BLaER1 treated with 17β-estradiol and CSF1 and Interleukin-3, amounts not matched to agents 10 nM and 100 nM (cell line): ENCODE results near the gene C2orf78.
A peak's percentile ranks its signal among the peaks of the same experiment; 100 is the strongest.
"Not testable (repeated sequence)": the region's sequence is repeated elsewhere in the genome, so short reads cannot be mapped to it uniquely, and the experiment has no call there.

Source experiments
- H3K27ac ChIP-seq, 11 experiments: shearing (Covaris generic); formaldehyde crosslinking; 2 replicates each; pipeline ENCODE4 v1.8.1; 2022
- H3K27me3 ChIP-seq, 11 experiments: shearing (Covaris generic); formaldehyde crosslinking; 2 replicates each; pipeline ENCODE4 v1.8.1; 2022
- H3K36me3 ChIP-seq, 11 experiments: shearing (Covaris generic); formaldehyde crosslinking; 2 replicates each; pipeline ENCODE4 v1.8.1; 2022
- H3K4me1 ChIP-seq, 10 experiments: shearing (Covaris generic); formaldehyde crosslinking; 2 replicates each; pipeline ENCODE4 v1.8.1; 2022
- H3K4me2 ChIP-seq, 11 experiments: shearing (Covaris generic); formaldehyde crosslinking; 2 replicates each; pipeline ENCODE4 v1.8.1; 2022
- H3K4me3 ChIP-seq, 10 experiments: shearing (Covaris generic); formaldehyde crosslinking; 2 replicates each; pipeline ENCODE4 v1.8.1; 2022
- H3K9ac ChIP-seq, 11 experiments: shearing (Covaris generic); formaldehyde crosslinking; 2 replicates each; pipeline ENCODE4 v1.8.1; 2022
- H3K9me3 ChIP-seq, 11 experiments: shearing (Covaris generic); formaldehyde crosslinking; replicated peaks in 1 of 11; 2 replicates each; pipeline ENCODE4 v1.8.1; 2022
- H4K20me1 ChIP-seq, 11 experiments: shearing (Covaris generic); formaldehyde crosslinking; 2 replicates each; pipeline ENCODE4 v1.8.1; 2022
- Cebpa-rat ChIP-seq, 11 experiments: shearing (Covaris generic); IDR thresholded peaks; 2 replicates each; pipeline ENCODE4 v1.8.1; 2022

C2orf78 gene, protein sequence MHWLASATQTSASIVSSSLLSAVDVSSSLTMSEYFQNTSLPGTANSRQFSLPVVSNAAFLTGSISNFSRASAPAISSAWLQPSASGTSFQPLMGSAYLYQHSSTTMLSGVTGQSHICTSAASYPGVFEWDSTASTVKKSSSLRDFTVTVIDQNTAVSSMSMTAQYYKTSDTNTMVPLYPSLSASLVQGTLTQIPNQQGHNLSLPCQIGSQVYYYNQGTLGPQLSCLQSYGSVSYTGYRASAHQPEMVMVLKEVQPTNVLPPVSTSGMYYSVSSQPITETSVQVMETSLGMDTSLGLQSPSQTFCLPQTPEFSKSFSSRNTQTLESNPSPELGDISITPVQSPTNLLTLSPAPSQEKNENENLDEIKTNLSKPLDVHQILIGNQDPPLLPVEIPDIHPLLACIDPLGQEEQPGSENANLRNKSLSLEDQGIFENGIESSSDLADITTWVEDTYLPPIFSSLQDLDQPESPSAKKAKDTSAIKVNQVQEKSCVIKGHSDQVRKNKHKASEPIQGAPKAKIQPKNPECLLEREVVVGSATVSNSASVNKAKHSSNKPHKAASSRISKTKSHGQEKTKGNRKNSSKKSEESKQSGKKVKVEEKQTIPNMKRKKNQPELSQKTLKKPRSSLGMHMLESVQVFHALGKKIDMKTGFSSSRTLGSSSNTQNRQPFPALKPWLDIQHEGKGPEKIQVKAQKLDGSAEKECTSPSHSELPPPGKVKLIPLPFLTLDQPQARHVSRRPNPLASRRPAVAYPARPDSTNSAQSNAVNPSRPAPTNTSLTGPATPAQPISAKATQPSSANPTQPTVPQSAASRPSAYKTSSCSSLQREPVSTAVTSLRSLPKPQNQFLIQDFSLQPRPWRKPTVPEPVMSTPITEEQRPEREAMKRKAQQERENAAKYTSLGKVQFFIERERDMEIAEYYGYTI

DNA sequence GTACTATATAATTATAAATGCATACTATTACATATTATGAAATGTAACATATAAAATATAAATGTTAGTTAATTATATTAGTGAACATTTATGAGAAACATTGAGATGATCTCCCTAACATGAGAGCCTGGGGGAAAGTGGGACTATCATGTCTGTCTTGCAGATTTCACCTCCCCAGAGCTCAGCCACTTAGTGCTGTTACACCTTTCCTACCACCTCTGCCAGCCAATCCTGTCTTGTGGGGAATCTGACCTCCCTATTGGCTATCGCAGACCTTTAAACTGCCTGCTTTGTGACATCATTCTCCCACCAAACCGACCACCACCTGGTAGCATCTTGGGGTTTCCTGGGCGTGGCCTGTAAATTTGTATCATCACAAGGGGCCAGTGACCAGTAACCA is at the start of gene C2orf78:
C2orf78 (plus strand) TSS at position 301 of the 400 bp plus-strand sequence. CDS start 127 bp downstream, outside the sequence.
- not testable (repeated sequence) for H3K9me3 ChIP-seq, H3K4me1 ChIP-seq, H3K27me3 ChIP-seq, H3K4me2 ChIP-seq, H3K36me3 ChIP-seq, H3K4me3 ChIP-seq, H4K20me1 ChIP-seq, H3K9ac ChIP-seq, H3K27ac ChIP-seq

- no peak for TF ChIP-seq Cebpa-rat (IDR thresholded peaks at IDR 0.05)
- Histone ChIP-seq H4K20me1 (0 out of 22 replicates have a peak, but pooled peaks cover 0 to 7% (median 0%) of the 10 kb centered on the region in 11 experiments), H3K36me3 (peaks cover 33 to 54% (median 37%) of the 10 kb centered on the region in 11 experiments), H3K9ac (peak overlapping the region; percentile 81 to 90 (median 87)), H3K4me1 (peaks cover 9 to 22% (median 15%) of the 10 kb centered on the region in 10 experiments; a peak in 18 of 20 replicates), H3K9me3 (peaks cover 0 to 9% (median 0%) of the 10 kb centered on the region in 11 experiments; a peak in 7 of 22 replicates), H3K4me3 (peak overlapping the region; percentile 82 to 98 (median 86)), H3K27me3 (no peaks in the 10 kb centered on the region), H3K27ac (peak overlapping the region; percentile 70 to 88 (median 83)), H3K4me2 (peak overlapping the region; percentile 77 to 97 (median 88))
Measured at GRCh38 chr2:73736378-73736777, 47.6 kb upstream of the C2orf78 start.

DNA sequence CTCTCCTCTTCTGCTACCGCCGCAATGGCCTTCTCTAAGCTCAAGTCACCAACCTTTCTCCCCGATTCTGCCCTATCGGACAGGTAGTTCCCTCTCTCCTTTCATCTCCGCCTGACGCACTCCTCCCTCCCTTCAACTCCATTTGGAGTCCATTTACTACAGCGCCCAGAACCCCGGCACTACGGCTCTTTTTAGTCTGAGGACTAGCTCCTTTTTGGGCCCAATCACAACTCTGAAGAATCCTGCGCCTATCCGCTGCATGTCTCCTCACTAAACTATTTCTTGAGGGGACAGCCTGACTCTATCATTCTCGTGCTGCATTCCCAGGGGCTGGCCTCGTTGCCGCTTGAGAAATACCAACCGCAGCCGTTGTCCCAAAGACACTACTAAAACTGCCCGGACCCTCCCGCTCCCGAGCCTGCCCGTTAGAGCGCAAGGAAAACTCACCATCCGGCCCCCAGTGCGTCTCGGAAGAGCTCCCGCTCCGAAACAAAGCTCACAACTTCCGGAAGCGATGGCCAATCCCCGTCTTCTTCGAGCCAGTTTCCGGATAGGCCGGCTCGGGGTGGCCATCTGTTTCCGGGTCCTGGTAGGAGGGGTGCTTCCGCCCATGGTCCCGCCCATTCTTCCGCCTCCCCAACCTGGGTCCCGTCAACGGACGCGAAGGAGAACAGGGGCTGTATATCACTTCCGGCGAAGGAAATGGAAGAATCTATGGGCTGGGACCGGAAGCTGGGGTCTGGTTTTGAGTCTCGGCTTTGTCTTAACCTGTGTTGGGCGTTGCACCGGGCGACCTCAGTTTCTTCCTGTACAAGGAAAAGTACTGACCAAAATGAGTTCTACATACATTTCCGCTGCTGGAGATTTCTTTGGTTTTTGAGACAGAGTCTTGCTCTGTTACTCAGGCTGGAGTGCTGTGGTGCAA is 46.9 kb upstream of the C2orf78 start, which contains the start of gene TPRKB:
TPRKB (minus strand) TSS at position 491 of the 925 bp plus-strand sequence. CDS start 2,776 bp downstream, outside the sequence.
- Histone ChIP-seq H3K4me1 (peaks cover 9 to 22% (median 15%) of the 10 kb centered on the region in 10 experiments; a peak in 18 of 20 replicates), H3K9ac (peak within 1 kb of the TSS; percentile 81 to 90 (median 87)), H3K27me3 (no peaks in the 10 kb centered on the region), H3K27ac (peak within 1 kb of the TSS; percentile 70 to 88 (median 83)), H4K20me1 (0 out of 22 replicates have a peak, but pooled peaks cover 0 to 3% (median 0%) of the 10 kb centered on the region in 11 experiments), H3K4me3 (peak within 1 kb of the TSS; percentile 82 to 98 (median 86)), H3K4me2 (peak within 1 kb of the TSS; percentile 77 to 97 (median 88)), H3K36me3 (peaks cover 26 to 54% (median 36%) of the 10 kb centered on the region in 11 experiments), H3K9me3 (peaks cover 0 to 9% (median 0%) of the 10 kb centered on the region in 11 experiments; a peak in 7 of 22 replicates)
- TF ChIP-seq Cebpa-rat (IDR thresholded peaks at IDR 0.05) = peak in 1 of 11 experiments; percentile 58; a peak in 2 of 22 replicates

DNA sequence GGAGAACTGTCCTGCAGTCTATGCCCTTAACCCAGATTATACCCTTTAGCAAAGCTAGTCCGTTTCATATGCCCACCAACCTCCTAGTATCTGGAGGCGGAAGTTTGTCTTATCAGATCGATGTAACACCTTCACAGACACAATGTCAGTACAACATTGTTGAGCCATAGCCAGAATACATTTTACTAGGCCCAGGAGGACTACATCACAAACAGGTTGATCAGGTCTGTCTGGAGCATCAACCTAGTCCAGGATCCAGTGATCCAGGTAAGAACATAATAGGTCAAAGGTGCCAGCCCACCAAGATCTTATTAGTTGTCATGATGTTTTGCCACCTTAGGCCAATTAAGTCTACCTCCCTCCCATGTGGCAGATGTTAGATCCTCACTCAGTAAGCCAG is 44.9 kb upstream of the C2orf78 start:
- Histone ChIP-seq H3K4me3 (no peak overlapping the region), H3K27ac (no peak overlapping the region), H3K27me3 (no peaks in the 10 kb centered on the region), H3K36me3 (peaks cover 9 to 51% (median 21%) of the 10 kb centered on the region in 11 experiments), H3K4me1 (peaks cover 9 to 22% (median 15%) of the 10 kb centered on the region in 10 experiments; a peak in 18 of 20 replicates), H3K9me3 (peaks cover 0 to 11% (median 0%) of the 10 kb centered on the region in 11 experiments; a peak in 7 of 22 replicates), H3K4me2 (no peak overlapping the region), H3K9ac (no peak overlapping the region), H4K20me1 (no peaks in the 10 kb centered on the region)
- no peak for TF ChIP-seq Cebpa-rat (IDR thresholded peaks at IDR 0.05)

DNA sequence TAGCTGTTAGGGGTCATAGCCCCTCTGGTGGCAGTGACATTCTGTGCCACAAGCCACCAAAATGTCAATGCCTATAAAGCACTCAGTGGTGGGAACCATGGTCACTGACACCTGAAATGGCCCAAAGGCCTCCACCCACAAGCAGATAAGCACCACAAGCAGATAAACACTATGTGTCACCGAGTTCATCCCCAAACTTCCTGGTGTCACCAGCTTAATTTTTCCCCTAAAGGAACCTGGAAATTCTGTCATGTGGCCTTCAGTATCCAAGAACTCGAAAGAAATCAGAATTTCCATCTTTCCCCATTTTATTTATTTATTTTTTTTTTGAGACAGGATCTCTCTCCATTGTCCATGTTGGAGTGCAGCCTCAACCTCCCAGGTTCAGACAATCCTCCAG is 43.2 kb upstream of the C2orf78 start:
- Histone ChIP-seq H3K27ac (no peak overlapping the region), H3K4me1 (peaks cover 7 to 15% (median 12%) of the 10 kb centered on the region in 10 experiments; a peak in 18 of 20 replicates), H3K27me3 (no peaks in the 10 kb centered on the region), H4K20me1 (no peaks in the 10 kb centered on the region), H3K36me3 (peaks cover 18 to 58% (median 26%) of the 10 kb centered on the region in 11 experiments), H3K9me3 (peaks cover 0 to 21% (median 4%) of the 10 kb centered on the region in 11 experiments; a peak in 10 of 22 replicates), H3K9ac (no peak overlapping the region), H3K4me3 (no peak overlapping the region), H3K4me2 (no peak overlapping the region)
- TF ChIP-seq Cebpa-rat (IDR thresholded peaks at IDR 0.05) = no peak

GRCh38 chr2:73746015-73746876 is 37.7 kb upstream of the C2orf78 start:
- Histone ChIP-seq H3K4me1 (no peaks in the 10 kb centered on the region), H4K20me1 (no peaks in the 10 kb centered on the region), H3K4me3 (no peak overlapping the region), H3K27ac (no peak overlapping the region), H3K27me3 (no peaks in the 10 kb centered on the region), H3K9ac (no peak overlapping the region), H3K4me2 (no peak overlapping the region), H3K9me3 (peaks cover 0 to 20% (median 4%) of the 10 kb centered on the region in 11 experiments; a peak in 6 of 22 replicates), H3K36me3 (peaks cover 48 to 95% (median 57%) of the 10 kb centered on the region in 11 experiments)
- no peak for TF ChIP-seq Cebpa-rat (IDR thresholded peaks at IDR 0.05)

DNA sequence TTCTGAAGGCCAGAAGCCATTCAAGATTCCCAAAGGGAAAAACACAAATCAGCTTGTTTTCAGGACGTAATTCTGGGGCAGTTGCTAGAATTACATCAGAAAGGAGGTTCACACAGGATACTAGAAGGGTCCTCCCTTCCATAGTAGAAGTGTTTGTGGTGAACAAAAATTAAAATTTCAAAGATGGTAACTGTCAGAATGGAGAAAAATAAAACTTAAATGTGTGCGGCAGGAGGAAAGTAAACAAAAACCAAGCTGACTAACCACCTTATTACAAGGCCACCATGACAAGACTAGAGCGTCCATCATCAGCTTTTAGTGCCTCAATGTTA is 37.1 kb upstream of the C2orf78 start:
- H3K36me3 ChIP-seq = peaks cover 50 to 95% (median 63%) of the 10 kb centered on the region in 11 experiments
- no peak overlapping the region for H3K9ac ChIP-seq
- H3K27ac ChIP-seq = no peak overlapping the region
- H3K27me3 ChIP-seq = no peaks in the 10 kb centered on the region
- H3K9me3 ChIP-seq = peaks cover 0 to 20% (median 4%) of the 10 kb centered on the region in 11 experiments; a peak in 6 of 22 replicates
- H3K4me1 ChIP-seq = no peaks in the 10 kb centered on the region
- H4K20me1 ChIP-seq = no peaks in the 10 kb centered on the region
- no peak for TF ChIP-seq Cebpa-rat (IDR thresholded peaks at IDR 0.05)
- no peak overlapping the region for H3K4me2 ChIP-seq
- no peak overlapping the region for H3K4me3 ChIP-seq
